K562 (cell line): Measurements from ENCODE around the gene RNU11. TPM values are rescaled to one million over a fixed set of nuclear protein-coding genes. Genes with fewer than 3 reads are reported as not detected.

Experiments used
- ATAC-seq: fragments of 200-7000 bp; cut with Tn5 transposase; 3 replicates; pipeline ENCODE4 v1.9.1; 2020; ENCODE audit warnings: moderate library complexity
- BruUV-seq: library from RNA; stranded (reverse); fragments of 400-500 nt; replicated peaks from 2 replicates; lab custom pipeline; 2021; lab: Mats Ljungman, UMichigan
- CTCF ChIA-PET: fragments of 300-600 bp; formaldehyde crosslinking; extraction: SDS; loops from one replicate; lab custom pipeline; 2021; ENCODE audit warnings: low intra/inter-chr PET ratio; lab: Yijun Ruan, JAX
- POLR2A ChIA-PET: fragments of 300-600, 350-650 bp; sonication (Branson Sonifier 250); formaldehyde crosslinking; extraction: SDS; loops from one replicate; lab custom pipeline; 2021; ENCODE audit warnings: antibody characterized with exemption, inconsistent platforms; lab: Yijun Ruan, JAX
- DNase-seq, 4 experiments: peaks; one replicate each; pipeline versions ENCODE4 v3.0.0 to v3.0.0-alpha.2; 2011 to 2018; ENCODE audit warnings: low spot score in 3 of 4, mixed read lengths in 3 of 4; ENCODE audit errors: extremely low read depth in 1 of 4
- FAIRE-seq: peaks from 2 replicates; lab custom pipeline; 2011; peaks lifted over from hg19 to GRCh38; lab: Jason Lieb, UNC
- H2AFZ ChIP-seq: 2 replicates; pipeline ENCODE4 v1.6.0; 2011; ENCODE audit warnings: low read depth, low read length, control low read depth, inconsistent platforms
- H3K27ac ChIP-seq: fragments of 200-600 bp; 3 replicates; pipeline ENCODE4 v1.8.0; 2011; ENCODE audit warnings: low read depth, mild to moderate bottlenecking, control low read depth, inconsistent platforms, low read length, moderate library complexity, mixed read lengths; ENCODE audit errors: extremely low read depth
- H3K27me3 ChIP-seq, 2 experiments: fragments of 300-600 bp in 1 of 2; 2 replicates in 1 of 2; 3 replicates in 1 of 2; pipeline versions ENCODE4 v1.6.0 to v1.8.0; 2011; ENCODE audit warnings: inconsistent platforms in 2 of 2, low read length in 2 of 2, mild to moderate bottlenecking in 1 of 2, mixed read lengths in 1 of 2, moderate library complexity in 1 of 2; ENCODE audit not compliant: control insufficient read depth in 2 of 2, insufficient read depth in 2 of 2
- H3K36me3 ChIP-seq: fragments of 300-600 bp; 3 replicates; pipeline ENCODE4 v1.8.0; 2011; ENCODE audit warnings: mild to moderate bottlenecking, low read length, inconsistent platforms; ENCODE audit not compliant: control insufficient read depth, insufficient read depth
- H3K4me1 ChIP-seq, 2 experiments: fragments of 200-600 bp in 1 of 2; replicated peaks in 1 of 2; 2 replicates in 1 of 2; 3 replicates in 1 of 2; pipeline versions ENCODE4 v1.5.1 to v1.8.0; 2011; ENCODE audit warnings: inconsistent platforms in 2 of 2, low read length in 2 of 2, mild to moderate bottlenecking in 1 of 2, mixed read lengths in 1 of 2, moderate library complexity in 1 of 2; ENCODE audit not compliant: control insufficient read depth in 2 of 2, insufficient read depth in 2 of 2
- H3K4me2 ChIP-seq: 2 replicates; pipeline ENCODE4 v1.6.1; 2011; ENCODE audit warnings: low read length, control low read depth, inconsistent platforms, mixed read lengths; ENCODE audit not compliant: insufficient read depth
- H3K4me3 ChIP-seq: fragments of 200-600 bp; sonication (generic), shearing (Covaris generic); 2 replicates; pipeline ENCODE4 v1.5.1; 2016; ENCODE audit warnings: control low read depth, inconsistent platforms
- H3K79me2 ChIP-seq: fragments of 200-600 bp; 3 replicates; pipeline ENCODE4 v1.8.0; 2011; ENCODE audit warnings: low read length, inconsistent platforms; ENCODE audit not compliant: control insufficient read depth, insufficient read depth
- H3K9ac ChIP-seq, 2 experiments: 2 replicates each; pipeline versions ENCODE4 v1.6.0 to v1.6.1; 2011; ENCODE audit warnings: low read depth in 2 of 2, low read length in 2 of 2, control low read depth in 1 of 2, inconsistent platforms in 1 of 2, mild to moderate bottlenecking in 1 of 2, mixed read lengths in 1 of 2; ENCODE audit not compliant: insufficient read depth in 1 of 2
- H3K9me1 ChIP-seq: one replicate; pipeline ENCODE4 v1.6.0; 2011; ENCODE audit warnings: inconsistent platforms, mild to moderate bottlenecking, low read length, moderate library complexity; ENCODE audit not compliant: control insufficient read depth, insufficient read depth
- H3K9me3 ChIP-seq: replicated peaks from 2 replicates; pipeline ENCODE4 v1.5.1; 2011; ENCODE audit warnings: low read depth, low read length, inconsistent platforms; ENCODE audit not compliant: control insufficient read depth, insufficient read depth
- H4K20me1 ChIP-seq: replicated peaks from 2 replicates; pipeline ENCODE4 v1.6.1; 2011; ENCODE audit warnings: low read length, inconsistent platforms, mixed read lengths; ENCODE audit not compliant: control insufficient read depth, insufficient read depth
- CEBPB ChIP-seq: fragments of 450-650 bp; IDR thresholded peaks from 2 replicates; pipeline ENCODE4 v1.6.1; 2016; ENCODE audit warnings: missing genetic modification characterization, missing compliant biosample characterization
- DPF2 ChIP-seq: fragments of 450-650 bp; IDR thresholded peaks from 2 replicates; pipeline ENCODE4 v1.6.1; 2016
- EHMT2 ChIP-seq: fragments of 450-650 bp; IDR thresholded peaks from 2 replicates; pipeline ENCODE4 v1.6.1; 2018; ENCODE audit warnings: antibody characterized with exemption
- KLF6 ChIP-seq: fragments of 250-450 bp; sonication (Bioruptor Pico); IDR thresholded peaks from 2 replicates; pipeline ENCODE4 v1.4.0; 2020; ENCODE audit warnings: mild to moderate bottlenecking, moderate library complexity, borderline replicate concordance
- MECOM ChIP-seq: fragments of 250-450 bp; sonication (Bioruptor Pico); IDR thresholded peaks from 2 replicates; pipeline ENCODE4 v1.8.0; 2022; ENCODE audit warnings: inconsistent platforms
- NFATC3 ChIP-seq: fragments of 450-650 bp; IDR thresholded peaks from 2 replicates; pipeline ENCODE4 v1.6.1; 2017; ENCODE audit warnings: mild to moderate bottlenecking
- SUPT5H ChIP-seq: fragments of 450-650 bp; IDR thresholded peaks from 2 replicates; pipeline ENCODE4 v1.6.1; 2016
- TEAD2 ChIP-seq: fragments of 450-650 bp; IDR thresholded peaks from 2 replicates; pipeline ENCODE4 v1.6.1; 2016; ENCODE audit warnings: missing genetic modification characterization, control low read depth, missing compliant biosample characterization
- ZNF121 ChIP-seq: sonication (generic); formaldehyde crosslinking; conservative IDR thresholded peaks from 2 replicates; pipeline ENCODE4 v1.8.0; 2022; ENCODE audit warnings: missing genetic modification reagents
- ZNF384 ChIP-seq: IDR thresholded peaks from 2 replicates; pipeline ENCODE4 v1.6.1; 2012; ENCODE audit warnings: low read depth, low read length, improper control_type of control experiment
- WGBS: fragments of 100-300 bp; shearing (Covaris generic); methylation state at CpG from one replicate; pipeline ENCODE4 v1.1.6; 2016; ENCODE audit warnings: low coverage, mixed read lengths; ENCODE audit not compliant: insufficient coverage; ENCODE audit errors: missing lambda C conversion rate; 5-methylcytosine and 5-hydroxymethylcytosine counted together
- in situ Hi-C: fragments of 300-500 bp; cut with MboI; formaldehyde crosslinking; loops from 4 replicates; pipeline ENCODE4 v1.15.0; 2018; ENCODE audit warnings: inconsistent platforms, mixed read lengths
- intact Hi-C: fragments of 100-400 bp; cut with micrococcal nuclease; formaldehyde crosslinking; loops from 2 replicates; pipeline ENCODE4 v1.14.2; 2022
- polyA plus RNA-seq, 8 experiments: library from polyadenylated mRNA; depleted of rRNA in 4 of 8; stranded (reverse) in 5 of 8; unstranded in 3 of 8; fragments of >200 nt; fragmentation: Nextera tagmentation in 2 of 8; fragmentation: Illumina TruSeq in 1 of 8; extraction: Ambion mirVana in 2 of 8; extraction: Trizol in 1 of 8; gene quantifications; 2 replicates each; pipeline versions ENCODE4 v1.2.1 to v1.2.3, GENCODE V29; 2011 to 2014; ENCODE audit warnings: inconsistent platforms in 1 of 8, missing spikeins in 1 of 8
- total RNA-seq, 7 experiments: library from RNA; depleted of rRNA in 6 of 7; stranded (reverse); fragments of >200 nt in 6 of 7; fragmentation: Illumina TruSeq in 2 of 7; extraction: Trizol in 2 of 7; gene quantifications; 2 replicates each; pipeline versions ENCODE4 v1.2.1 to v1.2.3, GENCODE V29; 2011 to 2021; ENCODE audit warnings: low replicate concordance in 1 of 7
- TF ChIP-seq, protein P1 (sequence below): fragments of 450-650 bp; IDR thresholded peaks from 2 replicates; pipeline ENCODE4 v1.6.1; 2016
- TF ChIP-seq, protein P2 (sequence below): sonication (generic); formaldehyde crosslinking; IDR thresholded peaks from 2 replicates; pipeline ENCODE4 v1.8.0; 2022; ENCODE audit warnings: missing genetic modification reagents, mild to moderate bottlenecking, borderline replicate concordance
- TF ChIP-seq, protein P3 (sequence below), 2 experiments: fragments of 450-650 bp in 1 of 2; sonication (generic) in 1 of 2; formaldehyde crosslinking in 1 of 2; IDR thresholded peaks in 1 of 2; conservative IDR thresholded peaks in 1 of 2; 2 replicates each; pipeline versions ENCODE4 v1.6.1 to v1.8.1; 2016 to 2023; ENCODE audit warnings: mild to moderate bottlenecking in 2 of 2, moderate library complexity in 2 of 2, inconsistent platforms in 1 of 2, missing genetic modification reagents in 1 of 2

The RNU11 gene
- total and polyA plus RNA-seq, 9 of the 15 experiments (the other 6 are each of a cell fraction or from before 2014, with no cell fraction given) = not detected

DNA sequence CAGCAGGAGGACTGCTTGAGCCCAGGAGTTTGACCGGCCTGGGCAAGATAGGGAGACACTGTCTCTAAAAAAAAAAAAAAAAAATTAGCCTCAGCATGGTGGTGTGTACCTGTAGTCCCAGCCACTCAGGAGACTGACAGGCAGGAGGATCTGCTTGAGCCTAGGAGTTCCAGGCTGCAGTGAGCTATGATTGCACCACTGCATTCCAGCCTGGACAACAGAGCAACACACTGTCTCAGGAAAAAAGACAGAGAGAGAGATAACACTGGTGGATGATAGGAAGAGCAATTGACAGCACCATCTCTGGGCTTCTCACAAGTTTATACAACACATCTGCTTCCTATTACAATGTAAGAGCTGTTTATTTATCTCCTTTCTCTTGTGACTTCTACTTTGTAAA lies 2.4 kb upstream of the RNU11 start:
- BruUV-seq = no TSS peak
- TF ChIP-seq ZNF384 (peak; percentile 53; the same call in 1 of the 2 replicates), ZNF121 (CRISPR knock-in tag) (peak; percentile 48; the same call in 1 of the 2 replicates), TEAD2 (tag) (peak; percentile 26; the same call in 1 of the 2 replicates), SUPT5H (no peak), DPF2 (0 out of 2 replicates have a peak, but pooled peaks have one; percentile 11), CEBPB (peak; percentile 54; the same call in 1 of the 2 replicates), MECOM (CRISPR knock-in tag) (0 out of 2 replicates have a peak, but pooled peaks have one; percentile 36), EHMT2 (no peak), KLF6 (CRISPR knock-in tag) (no peak), NFATC3 (peak; percentile 73; the same call in 1 of the 2 replicates)
- TF ChIP-seq, protein P1, sequence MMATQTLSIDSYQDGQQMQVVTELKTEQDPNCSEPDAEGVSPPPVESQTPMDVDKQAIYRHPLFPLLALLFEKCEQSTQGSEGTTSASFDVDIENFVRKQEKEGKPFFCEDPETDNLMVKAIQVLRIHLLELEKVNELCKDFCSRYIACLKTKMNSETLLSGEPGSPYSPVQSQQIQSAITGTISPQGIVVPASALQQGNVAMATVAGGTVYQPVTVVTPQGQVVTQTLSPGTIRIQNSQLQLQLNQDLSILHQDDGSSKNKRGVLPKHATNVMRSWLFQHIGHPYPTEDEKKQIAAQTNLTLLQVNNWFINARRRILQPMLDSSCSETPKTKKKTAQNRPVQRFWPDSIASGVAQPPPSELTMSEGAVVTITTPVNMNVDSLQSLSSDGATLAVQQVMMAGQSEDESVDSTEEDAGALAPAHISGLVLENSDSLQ = peak; percentile 87
- TF ChIP-seq, protein P2, sequence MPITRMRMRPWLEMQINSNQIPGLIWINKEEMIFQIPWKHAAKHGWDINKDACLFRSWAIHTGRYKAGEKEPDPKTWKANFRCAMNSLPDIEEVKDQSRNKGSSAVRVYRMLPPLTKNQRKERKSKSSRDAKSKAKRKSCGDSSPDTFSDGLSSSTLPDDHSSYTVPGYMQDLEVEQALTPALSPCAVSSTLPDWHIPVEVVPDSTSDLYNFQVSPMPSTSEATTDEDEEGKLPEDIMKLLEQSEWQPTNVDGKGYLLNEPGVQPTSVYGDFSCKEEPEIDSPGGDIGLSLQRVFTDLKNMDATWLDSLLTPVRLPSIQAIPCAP = no peak
- TF ChIP-seq, protein P3, sequence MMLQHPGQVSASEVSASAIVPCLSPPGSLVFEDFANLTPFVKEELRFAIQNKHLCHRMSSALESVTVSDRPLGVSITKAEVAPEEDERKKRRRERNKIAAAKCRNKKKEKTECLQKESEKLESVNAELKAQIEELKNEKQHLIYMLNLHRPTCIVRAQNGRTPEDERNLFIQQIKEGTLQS (IDR thresholded peaks at IDR 0.05) = no peak
- TF ChIP-seq, protein P3 (CRISPR knock-in tag; conservative IDR thresholded peaks at IDR 0.05) = 0 out of 2 replicates have a peak, but pooled peaks have one; percentile 15
- Histone ChIP-seq H3K9me3 (no peaks in the 10 kb centered on the region), H3K27me3 (no peaks in the 10 kb centered on the region), H3K79me2 (peaks cover 38% of the 10 kb centered on the region), H3K36me3 (peaks cover 2% of the 10 kb centered on the region; the same call in 2 of the 3 replicates), H3K4me1 (peaks cover 36 to 37% of the 10 kb centered on the region in 2 experiments; a peak in 4 of 5 replicates), H3K27ac (peak overlapping the region; percentile 20), H3K9ac (peak overlapping the region in 1 of 2 experiments; percentile 51; a peak in 1 of 4 replicates), H2AFZ (no peak overlapping the region), H3K4me2 (no peak overlapping the region), H3K9me1 (no peaks in the 10 kb centered on the region), H4K20me1 (no peaks in the 10 kb centered on the region), H3K4me3 (no peak overlapping the region)
- DNase-seq = peak in 1 of 4 experiments; percentile 45
- ATAC-seq = no peak
- intact Hi-C loops (loop anchor here (5.0 to 10.0 kb wide), 3 partner anchors 411 to 556 kb away; partner anchors contain the start of genes ATP5IF1, DNAJC8 and SRSF4), in situ Hi-C loops (loop anchor here (5.0 kb wide), 1 partner anchor 221 kb away; no protein-coding TSS in a partner anchor)
- FAIRE-seq = no peak
- 69% methylated on average over 1 of the region's 1 CpG for WGBS
- ChIA-PET POLR2A (interaction anchor here (0.5 to 0.6 kb wide), 3 partner anchors 22 to 210 kb away, joined by 3 read pairs; partner anchors contain the start of gene GMEB1), CTCF (no interaction called here)
